GM12878 (cell line): ENCODE data around the gene TEPSIN. TPM values are rescaled to one million over a fixed set of nuclear protein-coding genes. Genes with fewer than 3 reads are reported as not detected.

Experiments
- ASH2L ChIP-seq: fragments of 300-600, 200-600 bp; sonication (generic); IDR thresholded peaks from 2 replicates; pipeline ENCODE4 v1.6.1; 2017; ENCODE audit warnings: low read depth, mild to moderate bottlenecking, borderline replicate concordance
- CBX5 ChIP-seq: sonication (generic); IDR thresholded peaks from 2 replicates; pipeline ENCODE4 v1.6.1; 2016; ENCODE audit warnings: low read depth, moderate library complexity, mild to moderate bottlenecking, inconsistent platforms
- EP300 ChIP-seq, 2 experiments: fragments of 150-350 bp in 1 of 2; IDR thresholded peaks; 2 replicates each; pipeline ENCODE4 v1.6.1; 2011 to 2012; ENCODE audit warnings: low read depth in 2 of 2, low read length in 2 of 2, borderline replicate concordance in 1 of 2, improper control_type of control experiment in 1 of 2, inconsistent platforms in 1 of 2; ENCODE audit not compliant: control insufficient read depth in 1 of 2
- JUNB ChIP-seq: IDR thresholded peaks from 2 replicates; pipeline ENCODE4 v1.6.1; 2016; ENCODE audit warnings: antibody characterized with exemption, mild to moderate bottlenecking
- KAT2A ChIP-seq: conservative IDR thresholded peaks from 2 replicates; pipeline ENCODE4 v1.6.1; 2011; ENCODE audit warnings: low read depth, low read length; ENCODE audit not compliant: control insufficient read depth
- LARP7 ChIP-seq: fragments of 450-650 bp; IDR thresholded peaks from 2 replicates; pipeline ENCODE4 v1.6.1; 2017; ENCODE audit warnings: mild to moderate bottlenecking
- NFXL1 ChIP-seq: fragments of 450-650 bp; IDR thresholded peaks from 2 replicates; pipeline ENCODE4 v1.6.1; 2017; ENCODE audit warnings: antibody characterized with exemption, mild to moderate bottlenecking, borderline replicate concordance
- PAX5 ChIP-seq: IDR thresholded peaks from 2 replicates; pipeline ENCODE4 v1.6.1; 2011; ENCODE audit warnings: low read depth, low read length, borderline replicate concordance
- SMAD1 ChIP-seq: fragments of 450-650 bp; IDR thresholded peaks from 2 replicates; pipeline ENCODE4 v1.6.1; 2018; ENCODE audit warnings: mild to moderate bottlenecking, low read depth; ENCODE audit not compliant: partially characterized antibody
- SMARCA5 ChIP-seq: fragments of 450-650 bp; IDR thresholded peaks from 2 replicates; pipeline ENCODE4 v1.6.1; 2017; ENCODE audit warnings: mild to moderate bottlenecking
- USF1 ChIP-seq: IDR thresholded peaks from 2 replicates; pipeline ENCODE4 v1.6.1; 2011; ENCODE audit warnings: borderline replicate concordance, low read depth, mild to moderate bottlenecking, moderate library complexity, mixed read lengths, low read length; ENCODE audit not compliant: insufficient read depth; ENCODE audit errors: extremely low read length
- WRNIP1 ChIP-seq: IDR thresholded peaks from 2 replicates; pipeline ENCODE4 v1.6.1; 2011; ENCODE audit warnings: low read depth, low read length, improper control_type of control experiment, borderline replicate concordance
- ZNF592 ChIP-seq: fragments of 450-650 bp; IDR thresholded peaks from 2 replicates; pipeline ENCODE4 v1.6.1; 2017; ENCODE audit warnings: mild to moderate bottlenecking, moderate library complexity
- ZZZ3 ChIP-seq: IDR thresholded peaks from 2 replicates; pipeline ENCODE4 v1.6.1; 2011; ENCODE audit warnings: low read depth; ENCODE audit not compliant: control insufficient read depth, insufficient read length
- polyA plus RNA-seq, 11 experiments: library from polyadenylated mRNA; depleted of rRNA in 4 of 11; unstranded in 6 of 11; stranded (reverse) in 5 of 11; fragments of >200 nt; fragmentation: Nextera tagmentation in 4 of 11; fragmentation: Illumina TruSeq in 1 of 11; extraction: Ambion mirVana in 4 of 11; extraction: Trizol in 1 of 11; gene quantifications; 1 replicate in 1 of 11; 2 replicates in 10 of 11; pipeline versions ENCODE4 v1.2.1 to v1.2.3, GENCODE V29; 2011 to 2016; ENCODE audit warnings: inconsistent platforms in 2 of 11, missing spikeins in 2 of 11, low read depth in 1 of 11
- total RNA-seq, 4 experiments: library from RNA; depleted of rRNA in 3 of 4; stranded (reverse); fragments of >200 nt in 3 of 4; fragmentation: Illumina TruSeq in 1 of 4; extraction: Trizol in 1 of 4; gene quantifications; 2 replicates each; pipeline versions ENCODE4 v1.2.1 to v1.2.3, GENCODE V29; 2013 to 2021
- TF ChIP-seq, protein P1 (sequence below): IDR thresholded peaks from 2 replicates; pipeline ENCODE4 v1.6.1; 2012; ENCODE audit warnings: improper control_type of control experiment, low read depth, low read length; ENCODE audit not compliant: insufficient replicate concordance
- TF ChIP-seq, protein P2 (sequence below): fragments of 450-650 bp; IDR thresholded peaks from 2 replicates; pipeline ENCODE4 v1.6.1; 2017; ENCODE audit warnings: low read depth, mild to moderate bottlenecking, moderate library complexity

TEPSIN gene
- total and polyA plus RNA-seq, 10 of the 15 experiments (the other 5 are each of a cell fraction or from before 2014, with no cell fraction given): 0.87 to 36.7 (median 5.3) TPM

DNA sequence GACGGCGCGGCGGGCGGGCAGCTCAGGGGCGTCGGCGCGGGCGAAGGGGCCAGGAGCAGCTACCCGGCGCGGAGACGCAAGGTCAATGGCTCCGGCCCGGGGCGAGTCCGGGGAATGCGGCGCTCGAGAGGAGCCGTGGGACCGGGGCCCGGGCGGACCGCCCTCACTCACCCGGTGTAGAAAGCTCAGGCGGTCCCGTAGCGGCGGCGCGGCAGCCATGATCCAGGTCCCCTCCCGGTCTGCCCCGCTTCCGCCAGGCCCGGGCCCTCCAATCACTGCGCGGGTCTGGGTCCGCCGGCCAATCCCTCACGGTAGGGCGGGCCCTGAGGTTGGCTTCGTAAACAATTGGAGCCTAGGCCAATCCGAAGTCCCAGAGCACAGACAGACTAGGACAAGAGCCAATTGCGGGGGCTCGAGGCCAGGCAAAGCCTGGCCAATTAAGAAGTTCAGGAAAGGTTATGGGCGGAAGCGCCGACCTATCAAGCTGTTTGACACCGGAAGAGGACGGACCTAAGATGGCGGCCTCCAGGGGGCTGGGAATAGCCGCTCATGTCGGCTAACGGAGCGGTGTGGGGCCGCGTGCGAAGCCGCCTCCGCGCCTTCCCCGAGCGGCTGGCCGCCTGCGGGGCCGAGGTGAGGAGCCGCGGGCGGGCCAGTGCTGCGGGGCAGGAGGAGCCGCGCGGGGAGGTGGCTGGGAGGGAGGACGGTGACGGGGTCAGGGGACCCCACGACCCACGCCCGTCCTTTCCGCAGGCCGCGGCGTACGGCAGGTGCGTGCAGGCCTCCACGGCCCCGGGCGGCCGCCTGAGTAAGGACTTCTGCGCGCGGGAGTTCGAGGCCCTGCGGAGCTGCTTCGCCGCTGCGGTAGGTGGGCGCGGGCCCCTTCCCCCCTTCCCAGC, at the start of gene TEPSIN, which contains the start of gene NDUFAF8 (continued):
- TF ChIP-seq PAX5: no peak
- TF ChIP-seq ZNF592: no peak
- TF ChIP-seq KAT2A: no peak
- TF ChIP-seq, protein P1, sequence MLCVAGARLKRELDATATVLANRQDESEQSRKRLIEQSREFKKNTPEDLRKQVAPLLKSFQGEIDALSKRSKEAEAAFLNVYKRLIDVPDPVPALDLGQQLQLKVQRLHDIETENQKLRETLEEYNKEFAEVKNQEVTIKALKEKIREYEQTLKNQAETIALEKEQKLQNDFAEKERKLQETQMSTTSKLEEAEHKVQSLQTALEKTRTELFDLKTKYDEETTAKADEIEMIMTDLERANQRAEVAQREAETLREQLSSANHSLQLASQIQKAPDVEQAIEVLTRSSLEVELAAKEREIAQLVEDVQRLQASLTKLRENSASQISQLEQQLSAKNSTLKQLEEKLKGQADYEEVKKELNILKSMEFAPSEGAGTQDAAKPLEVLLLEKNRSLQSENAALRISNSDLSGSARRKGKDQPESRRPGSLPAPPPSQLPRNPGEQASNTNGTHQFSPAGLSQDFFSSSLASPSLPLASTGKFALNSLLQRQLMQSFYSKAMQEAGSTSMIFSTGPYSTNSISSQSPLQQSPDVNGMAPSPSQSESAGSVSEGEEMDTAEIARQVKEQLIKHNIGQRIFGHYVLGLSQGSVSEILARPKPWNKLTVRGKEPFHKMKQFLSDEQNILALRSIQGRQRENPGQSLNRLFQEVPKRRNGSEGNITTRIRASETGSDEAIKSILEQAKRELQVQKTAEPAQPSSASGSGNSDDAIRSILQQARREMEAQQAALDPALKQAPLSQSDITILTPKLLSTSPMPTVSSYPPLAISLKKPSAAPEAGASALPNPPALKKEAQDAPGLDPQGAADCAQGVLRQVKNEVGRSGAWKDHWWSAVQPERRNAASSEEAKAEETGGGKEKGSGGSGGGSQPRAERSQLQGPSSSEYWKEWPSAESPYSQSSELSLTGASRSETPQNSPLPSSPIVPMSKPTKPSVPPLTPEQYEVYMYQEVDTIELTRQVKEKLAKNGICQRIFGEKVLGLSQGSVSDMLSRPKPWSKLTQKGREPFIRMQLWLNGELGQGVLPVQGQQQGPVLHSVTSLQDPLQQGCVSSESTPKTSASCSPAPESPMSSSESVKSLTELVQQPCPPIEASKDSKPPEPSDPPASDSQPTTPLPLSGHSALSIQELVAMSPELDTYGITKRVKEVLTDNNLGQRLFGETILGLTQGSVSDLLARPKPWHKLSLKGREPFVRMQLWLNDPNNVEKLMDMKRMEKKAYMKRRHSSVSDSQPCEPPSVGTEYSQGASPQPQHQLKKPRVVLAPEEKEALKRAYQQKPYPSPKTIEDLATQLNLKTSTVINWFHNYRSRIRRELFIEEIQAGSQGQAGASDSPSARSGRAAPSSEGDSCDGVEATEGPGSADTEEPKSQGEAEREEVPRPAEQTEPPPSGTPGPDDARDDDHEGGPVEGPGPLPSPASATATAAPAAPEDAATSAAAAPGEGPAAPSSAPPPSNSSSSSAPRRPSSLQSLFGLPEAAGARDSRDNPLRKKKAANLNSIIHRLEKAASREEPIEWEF: no peak
- TF ChIP-seq NFXL1: 0 out of 2 replicates have a peak, but pooled peaks have one; percentile 26
- TF ChIP-seq SMARCA5: 0 out of 2 replicates have a peak, but pooled peaks have one; percentile 44
- no peak for TF ChIP-seq ZZZ3
- TF ChIP-seq, protein P2, sequence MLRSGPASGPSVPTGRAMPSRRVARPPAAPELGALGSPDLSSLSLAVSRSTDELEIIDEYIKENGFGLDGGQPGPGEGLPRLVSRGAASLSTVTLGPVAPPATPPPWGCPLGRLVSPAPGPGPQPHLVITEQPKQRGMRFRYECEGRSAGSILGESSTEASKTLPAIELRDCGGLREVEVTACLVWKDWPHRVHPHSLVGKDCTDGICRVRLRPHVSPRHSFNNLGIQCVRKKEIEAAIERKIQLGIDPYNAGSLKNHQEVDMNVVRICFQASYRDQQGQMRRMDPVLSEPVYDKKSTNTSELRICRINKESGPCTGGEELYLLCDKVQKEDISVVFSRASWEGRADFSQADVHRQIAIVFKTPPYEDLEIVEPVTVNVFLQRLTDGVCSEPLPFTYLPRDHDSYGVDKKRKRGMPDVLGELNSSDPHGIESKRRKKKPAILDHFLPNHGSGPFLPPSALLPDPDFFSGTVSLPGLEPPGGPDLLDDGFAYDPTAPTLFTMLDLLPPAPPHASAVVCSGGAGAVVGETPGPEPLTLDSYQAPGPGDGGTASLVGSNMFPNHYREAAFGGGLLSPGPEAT: peak; percentile 66
- TF ChIP-seq ASH2L: no peak
- TF ChIP-seq WRNIP1: no peak
- TF ChIP-seq CBX5: no peak
- TF ChIP-seq JUNB: no peak
- TF ChIP-seq EP300 (IDR thresholded peaks at IDR 0.05; ENCODE audit: borderline replicate concordance in 1 of 2, control insufficient read depth in 1 of 2, low read depth in 2 of 2, low read length in 2 of 2): no peak
- peak; percentile 94 for TF ChIP-seq LARP7
- TF ChIP-seq SMAD1: no peak
- no peak for TF ChIP-seq USF1
